ENCODE data around the gene ITGA5.

DNA sequence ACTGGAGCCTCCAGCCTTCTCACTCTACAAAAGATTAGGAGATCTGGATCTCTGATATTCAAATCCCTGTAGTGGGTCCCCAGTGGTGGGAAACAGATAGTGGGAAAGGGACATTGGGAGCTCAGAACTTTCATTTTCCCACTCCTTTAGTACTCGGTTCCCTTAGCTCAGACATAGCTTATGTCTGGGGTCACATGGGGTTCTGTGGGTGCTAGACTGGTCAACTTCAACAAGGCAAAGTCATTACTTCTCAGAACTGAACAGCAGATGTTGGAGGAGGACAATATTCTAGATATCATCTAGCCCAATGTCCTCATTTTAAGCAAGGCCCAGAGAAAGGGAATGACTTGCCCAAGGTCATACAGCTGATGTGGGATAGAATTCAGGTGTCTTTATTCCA, 19.5 kb upstream of the ITGA5 start:
- no peak for TF ChIP-seq STAT1 (IDR thresholded peaks at IDR 0.05; ENCODE audit: unreplicated experiment)
- TF ChIP-seq POLR2AphosphoS5 (IDR thresholded peaks at IDR 0.05; ENCODE audit: low read depth): no peak
